ENCODE results near the gene ZNRF2.
"Not testable (repeated sequence)": the region's sequence is repeated elsewhere in the genome, so short reads cannot be mapped to it uniquely, and the experiment has no call there.

GRCh38 chr7:30287625-30288024 lies 3.2 kb downstream of the ZNRF2 start:
- TF ChIP-seq POLR2AphosphoS5, POLR2A (IDR thresholded peaks at IDR 0.05): not testable (repeated sequence)
- TF ChIP-seq, protein P1, sequence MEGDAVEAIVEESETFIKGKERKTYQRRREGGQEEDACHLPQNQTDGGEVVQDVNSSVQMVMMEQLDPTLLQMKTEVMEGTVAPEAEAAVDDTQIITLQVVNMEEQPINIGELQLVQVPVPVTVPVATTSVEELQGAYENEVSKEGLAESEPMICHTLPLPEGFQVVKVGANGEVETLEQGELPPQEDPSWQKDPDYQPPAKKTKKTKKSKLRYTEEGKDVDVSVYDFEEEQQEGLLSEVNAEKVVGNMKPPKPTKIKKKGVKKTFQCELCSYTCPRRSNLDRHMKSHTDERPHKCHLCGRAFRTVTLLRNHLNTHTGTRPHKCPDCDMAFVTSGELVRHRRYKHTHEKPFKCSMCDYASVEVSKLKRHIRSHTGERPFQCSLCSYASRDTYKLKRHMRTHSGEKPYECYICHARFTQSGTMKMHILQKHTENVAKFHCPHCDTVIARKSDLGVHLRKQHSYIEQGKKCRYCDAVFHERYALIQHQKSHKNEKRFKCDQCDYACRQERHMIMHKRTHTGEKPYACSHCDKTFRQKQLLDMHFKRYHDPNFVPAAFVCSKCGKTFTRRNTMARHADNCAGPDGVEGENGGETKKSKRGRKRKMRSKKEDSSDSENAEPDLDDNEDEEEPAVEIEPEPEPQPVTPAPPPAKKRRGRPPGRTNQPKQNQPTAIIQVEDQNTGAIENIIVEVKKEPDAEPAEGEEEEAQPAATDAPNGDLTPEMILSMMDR (IDR thresholded peaks at IDR 0.05), result not testable (repeated sequence)
